PC-3 (cell line): ENCODE data around the gene SLC38A2. TPM values are rescaled to one million over a fixed set of nuclear protein-coding genes. Genes with fewer than 3 reads are reported as not detected.

Source experiments
- ATAC-seq: fragments of 200-7000 bp; cut with Tn5 transposase; 2 replicates; pipeline ENCODE4 v1.9.1; 2020; ENCODE audit warnings: mild to moderate bottlenecking, moderate library complexity
- BruUV-seq: library from RNA; stranded (reverse); fragments of 400-500 nt; replicated peaks from 2 replicates; lab custom pipeline; 2021; lab: Mats Ljungman, UMichigan
- CTCF ChIA-PET: fragments of 300-600 bp; sonication (Branson Sonifier 250); formaldehyde crosslinking; loops from one replicate; lab custom pipeline; 2022; ENCODE audit warnings: antibody characterized with exemption; lab: Charles Lee
- POLR2A ChIA-PET: fragments of 300-600 bp; sonication (Branson Sonifier 250); formaldehyde crosslinking; loops from one replicate; lab custom pipeline; 2022; ENCODE audit warnings: antibody characterized with exemption; ENCODE audit not compliant: unreplicated experiment; lab: Charles Lee
- DNase-seq: peaks from one replicate; pipeline ENCODE4 v3.0.0-alpha.2; 2015
- H2AFZ ChIP-seq: fragments of 300-600 bp; sonication (generic); 2 replicates; pipeline ENCODE4 v1.6.0; 2016; ENCODE audit warnings: antibody characterized with exemption, low read length
- H3F3A ChIP-seq: fragments of 300-600 bp; sonication (generic); one replicate; pipeline ENCODE4 v1.6.0; 2017; ENCODE audit warnings: antibody characterized with exemption, low read length, control low read depth, mild to moderate bottlenecking; ENCODE audit not compliant: unreplicated experiment
- H3K27ac ChIP-seq: fragments of 300-600 bp; sonication (generic); 2 replicates; pipeline ENCODE4 v1.5.1; 2016; ENCODE audit warnings: mild to moderate bottlenecking, low read length
- H3K27me3 ChIP-seq: fragments of 300-600 bp; sonication (generic); 2 replicates; pipeline ENCODE4 v1.6.1; 2016; ENCODE audit warnings: low read length, mixed read lengths
- H3K36me3 ChIP-seq: fragments of 300-600 bp; sonication (generic); 2 replicates; pipeline ENCODE4 v1.6.1; 2016; ENCODE audit warnings: low read depth, mixed run types, low read length, mixed read lengths
- H3K4me1 ChIP-seq: fragments of 300-600 bp; sonication (generic); 2 replicates; pipeline ENCODE4 v1.5.1; 2016; ENCODE audit warnings: low read length; ENCODE audit not compliant: insufficient read depth
- H3K4me2 ChIP-seq: fragments of 300-600 bp; sonication (generic); 2 replicates; pipeline ENCODE4 v1.6.0; 2016; ENCODE audit warnings: low read length
- H3K4me3 ChIP-seq: fragments of 300-600 bp; sonication (generic); 2 replicates; pipeline ENCODE4 v1.5.1; 2016; ENCODE audit warnings: mild to moderate bottlenecking, low read length, mixed read lengths
- H3K79me2 ChIP-seq: fragments of 300-600 bp; sonication (generic); 2 replicates; pipeline ENCODE4 v1.6.1; 2017; ENCODE audit warnings: low read length, mixed read lengths
- H3K9ac ChIP-seq: fragments of 300-600 bp; sonication (generic); 2 replicates; pipeline ENCODE4 v1.6.0; 2016; ENCODE audit warnings: mild to moderate bottlenecking, low read length
- H3K9me2 ChIP-seq: fragments of 300-600 bp; sonication (generic); replicated peaks from 2 replicates; pipeline ENCODE4 v1.6.1; 2016; ENCODE audit warnings: mixed run types, low read length, mixed read lengths
- H3K9me3 ChIP-seq: fragments of 300-600 bp; sonication (generic); 2 replicates; pipeline ENCODE4 v1.6.1; 2016; ENCODE audit warnings: low read length, mixed read lengths
- H4K20me1 ChIP-seq: fragments of 300-600 bp; sonication (generic); 2 replicates; pipeline ENCODE4 v1.6.1; 2016; ENCODE audit warnings: low read length, mixed read lengths
- CTCF ChIP-seq: fragments of 300-600 bp; sonication (generic); conservative IDR thresholded peaks from 2 replicates; pipeline ENCODE4 v1.5.1; 2017; ENCODE audit warnings: antibody characterized with exemption, low read depth, mild to moderate bottlenecking, low read length
- EZH2 ChIP-seq: fragments of 300-600 bp; sonication (generic); IDR thresholded peaks from one replicate; pipeline ENCODE4 v1.6.1; 2017; ENCODE audit warnings: antibody characterized with exemption, mild to moderate bottlenecking, low read length; ENCODE audit not compliant: unreplicated experiment
- EZH2phosphoT487 ChIP-seq: fragments of 300-600 bp; sonication (generic); IDR thresholded peaks from 2 replicates; pipeline ENCODE4 v1.6.1; 2018; ENCODE audit warnings: mild to moderate bottlenecking, antibody characterized with exemption, low read length, borderline replicate concordance
- intact Hi-C: fragments of 100-400 bp; cut with micrococcal nuclease; formaldehyde crosslinking; loops from 2 replicates; pipeline ENCODE4 v1.9.0; 2023
- total RNA-seq: library from RNA; depleted of rRNA; stranded (reverse); fragments of >200 nt; gene quantifications from 2 replicates; pipeline ENCODE4 v1.2.3, GENCODE V29; 2014

Gene SLC38A2
- total RNA-seq, 1 experiment from 2014 or later: 214 TPM

GRCh38 chr12:46409342-46409741 lies 36.8 kb upstream of the SLC38A2 start:
- intact Hi-C loops: no loop called here
- CTCF ChIA-PET: no interaction called here

GRCh38 chr12:46408441-46408840 lies 35.9 kb upstream of the SLC38A2 start:
- no peaks in the 10 kb centered on the region for H3K9me2 ChIP-seq
- BruUV-seq: no TSS peak
- no peaks in the 10 kb centered on the region for H4K20me1 ChIP-seq
- ChIA-PET CTCF (no interaction called here), POLR2A (no interaction called here)
- intact Hi-C loops: no loop called here
- no peak for ATAC-seq
- no peak overlapping the region for H3K9ac ChIP-seq
- no peak overlapping the region for H3K4me3 ChIP-seq
- DNase-seq: no peak
- H3K36me3 ChIP-seq: no peaks in the 10 kb centered on the region
- TF ChIP-seq EZH2 (no peak), EZH2phosphoT487 (no peak), CTCF (no peak)
- no peaks in the 10 kb centered on the region for H3K27me3 ChIP-seq
- H3K4me1 ChIP-seq: peaks cover 9% of the 10 kb centered on the region
- no peaks in the 10 kb centered on the region for H3F3A ChIP-seq
- H2AFZ ChIP-seq: no peak overlapping the region
- H3K9me3 ChIP-seq: no peaks in the 10 kb centered on the region
- H3K79me2 ChIP-seq: no peaks in the 10 kb centered on the region
- H3K4me2 ChIP-seq: no peak overlapping the region
- H3K27ac ChIP-seq: no peak overlapping the region

More at GRCh38 chr12:46409342-46409741, 36.8 kb upstream of the SLC38A2 start:
- Histone ChIP-seq H2AFZ (no peak overlapping the region), H3K79me2 (no peaks in the 10 kb centered on the region), H3K9ac (no peak overlapping the region), H3K9me2 (no peaks in the 10 kb centered on the region), H3K36me3 (no peaks in the 10 kb centered on the region), H3K4me2 (no peak overlapping the region), H3K4me1 (peaks cover 6% of the 10 kb centered on the region), H3F3A (no peaks in the 10 kb centered on the region), H4K20me1 (no peaks in the 10 kb centered on the region), H3K4me3 (no peak overlapping the region), H3K9me3 (no peaks in the 10 kb centered on the region), H3K27ac (no peak overlapping the region), H3K27me3 (no peaks in the 10 kb centered on the region)
- TF ChIP-seq EZH2phosphoT487 (no peak), CTCF (no peak), EZH2 (no peak)
- no peak for ATAC-seq
- no TSS peak for BruUV-seq
- DNase-seq: no peak
- POLR2A ChIA-PET: interaction anchor here (0.6 kb wide), 1 partner anchor 22 kb away, joined by 4 read pairs; no protein-coding TSS in a partner anchor

GRCh38 chr12:46407361-46407760 lies 34.8 kb upstream of the SLC38A2 start:
- ChIA-PET POLR2A (no interaction called here), CTCF (no interaction called here)
- DNase-seq: no peak
- no TSS peak for BruUV-seq
- H3K27me3 ChIP-seq: no peaks in the 10 kb centered on the region
- no peak overlapping the region for H3K4me3 ChIP-seq
- peaks cover 4% of the 10 kb centered on the region for H3F3A ChIP-seq
- H4K20me1 ChIP-seq: no peaks in the 10 kb centered on the region
- no peak for TF ChIP-seq EZH2
- intact Hi-C loops: no loop called here
- H2AFZ ChIP-seq: no peak overlapping the region
- H3K9ac ChIP-seq: no peak overlapping the region
- H3K79me2 ChIP-seq: no peaks in the 10 kb centered on the region
- H3K9me2 ChIP-seq: no peaks in the 10 kb centered on the region
- H3K9me3 ChIP-seq: no peaks in the 10 kb centered on the region
- no peaks in the 10 kb centered on the region for H3K36me3 ChIP-seq
- H3K4me1 ChIP-seq: peaks cover 19% of the 10 kb centered on the region
- no peak overlapping the region for H3K27ac ChIP-seq
- no peak for ATAC-seq
- H3K4me2 ChIP-seq: no peak overlapping the region
